K562 treated with DMSO at 1 percent for 4 hours (cell line): ENCODE measurements around the gene TAS2R31. TPM values are rescaled to one million over a fixed set of nuclear protein-coding genes. Genes with fewer than 3 reads are reported as not detected.

Experiments
- total RNA-seq: library from RNA; unstranded; fragments of 300-600 nt; gene quantifications from 2 replicates; pipeline ENCODE4 v1.2.3, GENCODE V29; 2022; ENCODE audit not compliant: insufficient read depth

The TAS2R31 gene
- total RNA-seq, result not detected in 2 replicates

GRCh38 chr12:11031307-11031706 lies at the start of gene TAS2R31:
TAS2R31 (minus strand) TSS chr12:11031407; CDS start chr12:11031335, 72 bp downstream.

GRCh38 chr12:11062194-11062593 lies 31.0 kb upstream of the TAS2R31 start, which contains the start of gene TAS2R46:
TAS2R46 (minus strand) TSS chr12:11062294; CDS start chr12:11062294, 0 bp downstream.

GRCh38 chr12:11022520-11022919 lies 8.7 kb downstream of the TAS2R31 start, which contains the start of gene TAS2R19:
TAS2R19 (minus strand) TSS chr12:11022620; CDS start chr12:11022571, 49 bp downstream.

DNA sequence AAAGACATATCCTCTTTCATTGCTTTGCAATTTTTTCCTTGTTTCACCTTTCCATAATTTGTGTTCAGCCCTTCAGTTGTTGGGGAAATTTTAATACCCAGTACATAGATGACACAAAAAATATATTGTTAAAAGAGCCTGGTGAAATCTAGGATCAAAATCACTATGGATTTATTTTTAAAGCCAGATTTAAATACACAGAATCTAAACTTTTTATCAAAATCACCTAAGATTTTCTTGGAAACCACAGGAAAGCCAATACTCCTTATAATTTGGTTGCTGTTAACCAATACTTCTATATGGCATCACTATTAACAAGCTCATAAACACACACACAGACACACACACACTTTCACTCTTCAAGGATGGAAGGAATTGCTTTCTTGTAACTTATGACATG lies 33.0 kb downstream of the TAS2R31 start, which contains the start of gene TAS2R20:
TAS2R20 (minus strand) TSS at position 101 of the 400 bp plus-strand sequence. CDS start 429 bp downstream, outside the sequence.

DNA sequence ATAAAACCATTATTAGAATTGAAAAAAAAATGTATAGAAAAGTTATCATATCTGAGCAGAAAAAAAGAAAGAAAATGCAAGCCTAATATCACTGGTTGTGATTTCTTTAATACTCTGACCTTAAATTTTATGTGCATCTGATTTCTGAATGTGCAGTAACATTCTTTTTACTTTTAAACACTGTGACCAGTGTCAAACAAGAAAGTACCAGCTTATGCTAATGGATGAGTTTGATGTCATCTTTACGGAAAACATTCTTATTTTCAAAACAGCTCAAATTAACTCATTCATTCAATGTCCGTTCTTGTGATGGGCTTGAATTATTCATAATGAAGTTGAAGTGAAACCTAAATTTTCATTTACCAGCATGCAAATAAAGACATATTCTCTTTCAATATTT lies 44.4 kb downstream of the TAS2R31 start, which contains the start of gene TAS2R50:
TAS2R50 (minus strand) TSS at position 101 of the 400 bp plus-strand sequence; CDS start at position 49, 52 bp downstream.

Other genes starting within 250 kb of the TAS2R31 start
- not detected in 2 replicates for gene TAS2R7, start 228.8 kb downstream of the TAS2R31 start, total RNA-seq
- gene TAS2R8, start 224.1 kb downstream of the TAS2R31 start, total RNA-seq, result not detected in 2 replicates
- gene TAS2R9, start 221.2 kb downstream of the TAS2R31 start, total RNA-seq, result not detected in 2 replicates
- gene TAS2R10, start 205.0 kb downstream of the TAS2R31 start, total RNA-seq, result not detected in 2 replicates
- not detected in 2 replicates for gene PRR4, start 181.9 kb downstream of the TAS2R31 start, total RNA-seq
- gene PRH1, start 147.2 kb downstream of the TAS2R31 start, total RNA-seq, result not detected in 2 replicates
- not detected in 2 replicates for gene TAS2R13, start 121.8 kb downstream of the TAS2R31 start, total RNA-seq
- gene PRH2, start 102.2 kb downstream of the TAS2R31 start, total RNA-seq, result not detected in 2 replicates
- 1.5 TPM in 1 of 2 replicates, not detected in the other for gene TAS2R14, start 92.1 kb downstream of the TAS2R31 start, total RNA-seq
- gene TAS2R50, start 44.5 kb downstream of the TAS2R31 start, total RNA-seq, result not detected in 2 replicates
- gene TAS2R20, start 33.1 kb downstream of the TAS2R31 start, total RNA-seq, result not detected in 2 replicates
- gene TAS2R19, start 8.8 kb downstream of the TAS2R31 start, total RNA-seq, result not detected in 2 replicates
- not detected in 2 replicates for gene TAS2R46, start 30.9 kb upstream of the TAS2R31 start, total RNA-seq
- not detected in 2 replicates for gene TAS2R43, start 60.9 kb upstream of the TAS2R31 start, total RNA-seq
- not detected in 2 replicates for gene TAS2R30, start 103.2 kb upstream of the TAS2R31 start, total RNA-seq
- gene SMIM10L1, start 139.8 kb upstream of the TAS2R31 start, total RNA-seq, result 7.2 and 8.4 TPM in 2 replicates
- not detected in 2 replicates for gene TAS2R42, start 155.5 kb upstream of the TAS2R31 start, total RNA-seq
- not detected in 2 replicates for gene PRB3, start 238.3 kb upstream of the TAS2R31 start, total RNA-seq